ENCODE measurements around the gene TRIM44.
"Not testable (repeated sequence)": the region's sequence is repeated elsewhere in the genome, so short reads cannot be mapped to it uniquely, and the experiment has no call there.

Gene TRIM44

DNA sequence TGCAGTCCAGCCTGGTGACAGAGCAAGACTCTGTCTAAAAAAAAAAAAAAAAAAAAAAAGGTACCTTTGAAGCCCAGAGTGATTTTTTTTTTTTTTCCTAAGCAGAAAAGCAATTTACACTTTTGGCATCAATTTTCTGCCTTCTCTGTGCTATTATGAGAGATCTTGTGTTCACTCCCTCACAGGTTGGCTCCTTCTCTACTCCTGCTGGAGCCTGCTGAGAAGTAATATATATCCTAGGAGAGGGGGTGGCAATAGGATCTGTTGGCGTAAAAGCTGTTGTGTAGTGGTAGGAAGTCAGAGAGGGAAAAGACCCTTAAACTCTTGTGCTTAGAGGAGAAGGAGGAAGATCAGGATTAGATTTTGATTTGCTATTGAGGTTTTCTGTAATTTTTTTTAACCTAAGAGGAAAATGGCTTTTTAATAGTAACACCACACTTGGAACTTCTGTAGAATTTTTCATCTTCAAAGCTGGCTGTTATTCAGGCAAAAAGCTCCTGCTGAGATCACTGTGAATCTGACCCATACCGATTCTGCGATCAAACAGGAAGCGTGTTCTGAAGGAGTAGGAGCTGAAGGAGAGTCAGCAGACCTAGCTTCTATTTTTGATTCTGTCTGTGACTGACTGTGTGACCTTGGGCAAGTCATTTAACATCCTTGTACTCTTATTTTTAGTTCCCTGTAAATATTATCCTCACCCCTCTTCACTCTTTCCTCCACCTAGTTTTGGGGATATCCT, 77.7 kb downstream of the TRIM44 start:
- DNase-seq (ENCODE audit: low spot score in 2 of 2) (no peak), ATAC-seq (no peak)
- peaks cover 27% of the 10 kb centered on the region for H3K36me3 Mint-ChIP-seq
- no peak overlapping the region for H3K27ac Mint-ChIP-seq
- H3K9me3 Mint-ChIP-seq = no peaks in the 10 kb centered on the region
- H3K4me3 Mint-ChIP-seq = no peak overlapping the region
- H3K4me1 Mint-ChIP-seq = no peaks in the 10 kb centered on the region

DNA sequence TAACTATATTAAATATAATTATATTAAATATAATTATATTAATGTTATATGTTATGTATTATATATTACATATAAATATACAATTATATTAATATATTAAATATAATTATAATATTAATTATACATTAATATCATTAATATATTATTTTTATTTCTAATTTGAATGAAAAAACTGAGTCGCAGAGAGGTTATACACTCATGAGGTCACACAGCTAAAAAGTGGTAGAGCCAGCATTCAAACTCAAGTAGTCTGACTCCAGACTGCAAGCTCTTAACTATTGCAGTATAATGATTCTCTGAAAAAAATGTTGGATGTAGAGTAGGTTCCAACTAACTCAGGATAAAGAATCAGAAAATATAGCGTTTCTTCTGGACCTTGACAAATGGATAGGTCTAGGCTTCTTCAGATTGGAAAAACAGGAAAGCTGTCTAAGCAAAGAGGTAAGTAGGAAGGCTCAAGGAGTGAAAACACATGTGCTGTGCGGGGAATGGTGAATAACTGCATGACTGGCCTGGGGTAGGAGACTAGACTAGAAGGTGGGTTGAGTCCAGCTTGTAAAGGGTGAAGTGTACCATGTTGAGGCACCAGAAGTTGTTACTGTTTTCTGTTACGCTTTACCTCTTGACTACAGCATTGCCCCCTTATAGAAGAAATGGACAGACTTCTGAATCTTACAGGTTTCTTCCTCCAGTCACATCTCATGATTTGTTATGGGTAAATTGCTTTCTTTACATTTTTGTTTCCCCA, 80.3 kb downstream of the TRIM44 start:
- DNase-seq (ENCODE audit: low spot score in 2 of 2) (no peak), ATAC-seq (peak; percentile 34)
- H3K36me3 Mint-ChIP-seq = peaks cover 15% of the 10 kb centered on the region

GRCh38 chr11:35746356-35747153, 84.0 kb downstream of the TRIM44 start:
- Mint-ChIP-seq H3K27ac (no peak overlapping the region), H3K4me1 (peaks cover 4% of the 10 kb centered on the region), H3K4me3 (no peak overlapping the region), H3K36me3 (peaks cover 12% of the 10 kb centered on the region), H3K9me3 (no peaks in the 10 kb centered on the region)
- DNase-seq (ENCODE audit: low spot score in 2 of 2) (no peak), ATAC-seq (no peak)

More for the DNA sequence above, 80.3 kb downstream of the TRIM44 start:
- no peaks in the 10 kb centered on the region for H3K4me1 Mint-ChIP-seq
- no peak overlapping the region for H3K27ac Mint-ChIP-seq
- no peaks in the 10 kb centered on the region for H3K9me3 Mint-ChIP-seq
- no peak overlapping the region for H3K4me3 Mint-ChIP-seq

- Mint-ChIP-seq H3K9me3 (no peaks in the 10 kb centered on the region), H3K36me3 (peaks cover 12% of the 10 kb centered on the region), H3K4me1 (peaks cover 12% of the 10 kb centered on the region), H3K4me3 (no peak overlapping the region), H3K27ac (no peak overlapping the region)
- no peak for ATAC-seq
- no peak for DNase-seq (ENCODE audit: low spot score in 2 of 2)
These were observed 85.1 kb downstream of the TRIM44 start for GRCh38 chr11:35747668-35748067.

DNA sequence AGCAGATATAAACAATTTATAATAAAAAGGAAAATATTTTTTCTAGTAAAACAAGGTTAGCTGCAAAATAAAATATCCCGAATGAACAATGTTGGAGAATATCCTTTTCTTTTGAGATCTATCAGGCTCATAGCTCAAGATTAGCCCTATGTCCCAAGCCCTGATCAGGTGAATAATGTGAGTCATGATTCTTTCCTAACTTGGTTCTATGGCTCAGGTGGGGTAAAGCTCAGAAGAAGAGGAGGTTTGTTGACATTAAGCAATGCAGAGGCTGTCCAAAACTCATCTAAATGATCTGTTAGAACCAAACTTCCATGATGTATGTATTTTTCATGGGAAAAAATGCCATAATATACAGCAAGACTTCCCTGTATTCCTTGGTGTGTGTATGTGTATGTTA, 86.1 kb downstream of the TRIM44 start:
- H3K4me1 Mint-ChIP-seq = peaks cover 12% of the 10 kb centered on the region
- no peak overlapping the region for H3K27ac Mint-ChIP-seq
- no peak for DNase-seq (ENCODE audit: low spot score in 2 of 2)
- H3K9me3 Mint-ChIP-seq = no peaks in the 10 kb centered on the region
- no peak for ATAC-seq
- no peak overlapping the region for H3K4me3 Mint-ChIP-seq
- H3K36me3 Mint-ChIP-seq = peaks cover 12% of the 10 kb centered on the region

GRCh38 chr11:35750315-35750714, 87.7 kb downstream of the TRIM44 start:
- peaks cover 2% of the 10 kb centered on the region for H3K36me3 Mint-ChIP-seq

DNA sequence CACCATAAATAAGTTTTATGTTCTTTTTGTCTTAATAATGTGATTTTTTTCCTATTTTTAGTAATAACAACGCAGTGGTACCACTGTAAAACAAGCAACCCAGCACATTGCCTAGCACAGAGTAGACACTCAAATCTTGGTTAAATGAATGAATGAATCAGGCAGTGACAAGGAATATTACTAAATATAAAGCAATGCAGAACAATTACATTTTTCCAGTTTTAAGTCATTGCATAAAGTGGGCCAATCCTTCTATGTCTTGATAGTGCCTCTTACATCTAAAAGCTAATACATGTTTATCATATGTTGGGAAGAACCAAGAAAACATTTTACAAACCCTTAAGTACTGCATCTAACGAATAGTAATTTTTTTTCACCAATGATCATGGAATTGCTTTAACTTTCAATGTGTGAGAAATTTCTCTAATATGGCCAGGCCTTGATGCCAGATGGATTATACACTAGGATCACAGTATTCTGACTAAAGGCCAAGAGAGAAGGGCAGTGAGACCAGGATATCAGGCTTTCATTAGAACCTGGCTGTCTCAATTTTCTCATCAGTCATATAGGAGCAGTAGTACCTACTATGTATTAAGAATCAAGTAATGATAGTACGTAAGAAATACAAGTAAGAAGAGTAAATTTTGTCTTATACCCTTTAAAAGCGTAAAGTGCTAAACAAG, 88.5 kb downstream of the TRIM44 start:
- H3K9me3 Mint-ChIP-seq = no peaks in the 10 kb centered on the region
- DNase-seq (ENCODE audit: low spot score in 2 of 2) (no peak), ATAC-seq (no peak)
- no peak overlapping the region for H3K27ac Mint-ChIP-seq
- no peak overlapping the region for H3K4me3 Mint-ChIP-seq
- peaks cover 12% of the 10 kb centered on the region for H3K4me1 Mint-ChIP-seq
- no peaks in the 10 kb centered on the region for H3K36me3 Mint-ChIP-seq

More at GRCh38 chr11:35750315-35750714, 87.7 kb downstream of the TRIM44 start:
- DNase-seq (ENCODE audit: low spot score in 2 of 2) (no peak), ATAC-seq (no peak)
- Mint-ChIP-seq H3K4me3 (no peak overlapping the region), H3K9me3 (no peaks in the 10 kb centered on the region), H3K4me1 (peaks cover 12% of the 10 kb centered on the region), H3K27ac (no peak overlapping the region)

GRCh38 chr11:35751664-35752061, 89.1 kb downstream of the TRIM44 start:
- no peaks in the 10 kb centered on the region for H3K36me3 Mint-ChIP-seq
- DNase-seq (ENCODE audit: low spot score in 2 of 2) (no peak), ATAC-seq (no peak)
- H3K27ac Mint-ChIP-seq = no peak overlapping the region
- H3K4me1 Mint-ChIP-seq = peaks cover 12% of the 10 kb centered on the region
- no peak overlapping the region for H3K4me3 Mint-ChIP-seq
- H3K9me3 Mint-ChIP-seq = no peaks in the 10 kb centered on the region

DNA sequence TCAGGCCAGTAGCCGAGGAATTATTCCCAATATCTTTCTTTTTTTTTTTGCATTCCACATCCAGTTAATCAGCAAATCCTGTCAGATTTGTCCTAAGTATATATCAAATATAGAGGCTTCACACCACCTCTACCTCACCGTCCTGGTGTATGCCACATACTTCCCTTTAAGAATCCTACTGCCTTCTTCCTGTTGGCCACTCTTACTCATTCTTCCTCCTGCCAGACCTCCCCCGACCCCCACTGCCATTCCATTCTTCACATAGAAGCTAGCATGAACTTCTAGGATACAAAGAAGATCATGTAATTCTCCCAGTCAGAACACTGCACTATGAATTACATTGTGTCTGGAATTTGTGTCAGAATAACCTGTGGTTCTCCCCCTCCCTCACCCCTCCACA, 89.5 kb downstream of the TRIM44 start:
- no peak for ATAC-seq
- H3K4me1 Mint-ChIP-seq = peaks cover 12% of the 10 kb centered on the region
- no peaks in the 10 kb centered on the region for H3K36me3 Mint-ChIP-seq
- H3K4me3 Mint-ChIP-seq = no peak overlapping the region
- H3K27ac Mint-ChIP-seq = no peak overlapping the region
- DNase-seq (ENCODE audit: low spot score in 2 of 2) = no peak
- no peaks in the 10 kb centered on the region for H3K9me3 Mint-ChIP-seq

- not testable (repeated sequence) for H3K27ac Mint-ChIP-seq; DNase-seq (ENCODE audit: low spot score in 2 of 2); ATAC-seq; H3K4me3 Mint-ChIP-seq; H3K36me3 Mint-ChIP-seq; H3K9me3 Mint-ChIP-seq
- peaks cover 20% of the 10 kb centered on the region for H3K4me1 Mint-ChIP-seq
These were observed 91.0 kb downstream of the TRIM44 start for GRCh38 chr11:35753573-35753972.

DNA sequence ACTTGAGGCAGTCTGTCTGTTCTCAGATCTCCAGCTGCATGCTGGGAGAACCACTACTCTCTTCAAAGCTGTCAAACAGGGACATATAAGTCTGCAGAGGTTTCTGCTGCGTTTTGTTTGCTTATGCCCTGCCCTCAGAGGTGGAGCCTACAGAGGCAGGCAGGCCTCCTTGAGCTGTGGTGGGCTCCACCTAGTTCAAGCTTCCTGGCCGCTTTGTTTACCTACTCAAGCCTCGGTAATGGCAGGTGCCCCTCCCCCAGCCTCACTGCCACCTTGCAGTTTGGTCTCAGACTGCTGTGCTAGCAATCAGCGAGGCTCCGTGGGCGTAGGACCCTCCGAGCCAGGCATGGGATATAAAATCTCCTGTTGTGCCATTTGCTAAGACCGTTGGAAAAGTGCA, 97.4 kb downstream of the TRIM44 start:
- not testable (repeated sequence) for H3K27ac Mint-ChIP-seq; ATAC-seq; H3K36me3 Mint-ChIP-seq; H3K4me3 Mint-ChIP-seq; H3K9me3 Mint-ChIP-seq; DNase-seq (ENCODE audit: low spot score in 2 of 2)
- peaks cover 25% of the 10 kb centered on the region for H3K4me1 Mint-ChIP-seq

- Mint-ChIP-seq H3K27ac (no peak overlapping the region), H3K36me3 (no peaks in the 10 kb centered on the region), H3K4me3 (no peak overlapping the region), H3K9me3 (peaks cover 4% of the 10 kb centered on the region), H3K4me1 (peaks cover 30% of the 10 kb centered on the region)
- DNase-seq (ENCODE audit: low spot score in 2 of 2) = no peak
- ATAC-seq = no peak
These were observed 99.3 kb downstream of the TRIM44 start for GRCh38 chr11:35761899-35762298.

GRCh38 chr11:35763301-35763700, 100.7 kb downstream of the TRIM44 start:
- Mint-ChIP-seq H3K9me3 (no peaks in the 10 kb centered on the region), H3K4me3 (no peak overlapping the region), H3K36me3 (no peaks in the 10 kb centered on the region), H3K27ac (no peak overlapping the region), H3K4me1 (peaks cover 22% of the 10 kb centered on the region)
- DNase-seq (ENCODE audit: low spot score in 2 of 2) (no peak), ATAC-seq (no peak)

- Mint-ChIP-seq H3K27ac (no peak overlapping the region), H3K4me1 (peaks cover 21% of the 10 kb centered on the region), H3K4me3 (no peak overlapping the region), H3K9me3 (no peaks in the 10 kb centered on the region), H3K36me3 (no peaks in the 10 kb centered on the region)
- DNase-seq (ENCODE audit: low spot score in 2 of 2) = no peak
- ATAC-seq = no peak
These were observed 101.2 kb downstream of the TRIM44 start for GRCh38 chr11:35763765-35764164.

DNA sequence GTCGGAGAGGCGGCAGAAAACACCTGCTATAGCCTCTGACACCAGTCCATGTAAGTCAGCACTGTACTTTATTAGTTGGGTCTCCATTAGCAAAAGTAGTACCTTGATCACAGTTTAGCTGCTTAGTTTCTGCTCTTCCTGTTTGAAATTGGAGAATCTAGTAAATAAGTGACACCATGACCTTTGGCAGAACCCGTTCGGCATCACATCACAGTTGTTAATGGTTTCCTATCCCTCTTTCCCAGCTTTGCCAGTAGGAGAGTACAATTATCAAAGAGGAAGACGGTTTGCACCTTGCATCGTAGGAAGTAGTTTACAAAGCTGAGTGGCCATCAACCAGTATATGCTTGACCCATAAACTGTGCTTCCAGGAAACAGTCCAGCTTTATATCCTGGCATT, 101.8 kb downstream of the TRIM44 start:
- no peak overlapping the region for H3K4me3 Mint-ChIP-seq
- no peak overlapping the region for H3K27ac Mint-ChIP-seq
- no peak for ATAC-seq
- no peaks in the 10 kb centered on the region for H3K9me3 Mint-ChIP-seq
- H3K4me1 Mint-ChIP-seq = peaks cover 14% of the 10 kb centered on the region
- no peak for DNase-seq (ENCODE audit: low spot score in 2 of 2)
- no peaks in the 10 kb centered on the region for H3K36me3 Mint-ChIP-seq

Measured in stimulated activated effector memory CD8-positive, alpha-beta T cell treated with anti-CD3 and anti-CD28 coated beads, Interleukin-12 subunit alpha, Interleukin-12 subunit beta, amount 100 ng/mL, for 72 hours (primary cell).